ENCODE data around the gene ANKS1B. TPM values are rescaled to one million over a fixed set of nuclear protein-coding genes. Genes with fewer than 3 reads are reported as not detected.

Gene ANKS1B
- total RNA-seq, 1 experiment from 2014 or later, result 5.8 TPM

- TF ChIP-seq NFE2L1 (CRISPR knock-in tag; IDR thresholded peaks at IDR 0.05), result no peak
- TF ChIP-seq PREB (CRISPR knock-in tag; IDR thresholded peaks at IDR 0.05; ENCODE audit: borderline replicate concordance), result no peak
- TF ChIP-seq, protein P1, sequence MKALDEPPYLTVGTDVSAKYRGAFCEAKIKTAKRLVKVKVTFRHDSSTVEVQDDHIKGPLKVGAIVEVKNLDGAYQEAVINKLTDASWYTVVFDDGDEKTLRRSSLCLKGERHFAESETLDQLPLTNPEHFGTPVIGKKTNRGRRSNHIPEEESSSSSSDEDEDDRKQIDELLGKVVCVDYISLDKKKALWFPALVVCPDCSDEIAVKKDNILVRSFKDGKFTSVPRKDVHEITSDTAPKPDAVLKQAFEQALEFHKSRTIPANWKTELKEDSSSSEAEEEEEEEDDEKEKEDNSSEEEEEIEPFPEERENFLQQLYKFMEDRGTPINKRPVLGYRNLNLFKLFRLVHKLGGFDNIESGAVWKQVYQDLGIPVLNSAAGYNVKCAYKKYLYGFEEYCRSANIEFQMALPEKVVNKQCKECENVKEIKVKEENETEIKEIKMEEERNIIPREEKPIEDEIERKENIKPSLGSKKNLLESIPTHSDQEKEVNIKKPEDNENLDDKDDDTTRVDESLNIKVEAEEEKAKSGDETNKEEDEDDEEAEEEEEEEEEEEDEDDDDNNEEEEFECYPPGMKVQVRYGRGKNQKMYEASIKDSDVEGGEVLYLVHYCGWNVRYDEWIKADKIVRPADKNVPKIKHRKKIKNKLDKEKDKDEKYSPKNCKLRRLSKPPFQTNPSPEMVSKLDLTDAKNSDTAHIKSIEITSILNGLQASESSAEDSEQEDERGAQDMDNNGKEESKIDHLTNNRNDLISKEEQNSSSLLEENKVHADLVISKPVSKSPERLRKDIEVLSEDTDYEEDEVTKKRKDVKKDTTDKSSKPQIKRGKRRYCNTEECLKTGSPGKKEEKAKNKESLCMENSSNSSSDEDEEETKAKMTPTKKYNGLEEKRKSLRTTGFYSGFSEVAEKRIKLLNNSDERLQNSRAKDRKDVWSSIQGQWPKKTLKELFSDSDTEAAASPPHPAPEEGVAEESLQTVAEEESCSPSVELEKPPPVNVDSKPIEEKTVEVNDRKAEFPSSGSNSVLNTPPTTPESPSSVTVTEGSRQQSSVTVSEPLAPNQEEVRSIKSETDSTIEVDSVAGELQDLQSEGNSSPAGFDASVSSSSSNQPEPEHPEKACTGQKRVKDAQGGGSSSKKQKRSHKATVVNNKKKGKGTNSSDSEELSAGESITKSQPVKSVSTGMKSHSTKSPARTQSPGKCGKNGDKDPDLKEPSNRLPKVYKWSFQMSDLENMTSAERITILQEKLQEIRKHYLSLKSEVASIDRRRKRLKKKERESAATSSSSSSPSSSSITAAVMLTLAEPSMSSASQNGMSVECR (CRISPR knock-in tag; IDR thresholded peaks at IDR 0.05; ENCODE audit: borderline replicate concordance), result no peak
- TF ChIP-seq FOXP1 (CRISPR knock-in tag; IDR thresholded peaks at IDR 0.05; ENCODE audit: borderline replicate concordance), result no peak
- TF ChIP-seq, protein P2, sequence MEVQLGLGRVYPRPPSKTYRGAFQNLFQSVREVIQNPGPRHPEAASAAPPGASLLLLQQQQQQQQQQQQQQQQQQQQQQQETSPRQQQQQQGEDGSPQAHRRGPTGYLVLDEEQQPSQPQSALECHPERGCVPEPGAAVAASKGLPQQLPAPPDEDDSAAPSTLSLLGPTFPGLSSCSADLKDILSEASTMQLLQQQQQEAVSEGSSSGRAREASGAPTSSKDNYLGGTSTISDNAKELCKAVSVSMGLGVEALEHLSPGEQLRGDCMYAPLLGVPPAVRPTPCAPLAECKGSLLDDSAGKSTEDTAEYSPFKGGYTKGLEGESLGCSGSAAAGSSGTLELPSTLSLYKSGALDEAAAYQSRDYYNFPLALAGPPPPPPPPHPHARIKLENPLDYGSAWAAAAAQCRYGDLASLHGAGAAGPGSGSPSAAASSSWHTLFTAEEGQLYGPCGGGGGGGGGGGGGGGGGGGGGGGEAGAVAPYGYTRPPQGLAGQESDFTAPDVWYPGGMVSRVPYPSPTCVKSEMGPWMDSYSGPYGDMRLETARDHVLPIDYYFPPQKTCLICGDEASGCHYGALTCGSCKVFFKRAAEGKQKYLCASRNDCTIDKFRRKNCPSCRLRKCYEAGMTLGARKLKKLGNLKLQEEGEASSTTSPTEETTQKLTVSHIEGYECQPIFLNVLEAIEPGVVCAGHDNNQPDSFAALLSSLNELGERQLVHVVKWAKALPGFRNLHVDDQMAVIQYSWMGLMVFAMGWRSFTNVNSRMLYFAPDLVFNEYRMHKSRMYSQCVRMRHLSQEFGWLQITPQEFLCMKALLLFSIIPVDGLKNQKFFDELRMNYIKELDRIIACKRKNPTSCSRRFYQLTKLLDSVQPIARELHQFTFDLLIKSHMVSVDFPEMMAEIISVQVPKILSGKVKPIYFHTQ (CRISPR knock-in tag; IDR thresholded peaks at IDR 0.05), result no peak
- no peak for TF ChIP-seq KAT7 (CRISPR knock-in tag; IDR thresholded peaks at IDR 0.05; ENCODE audit: borderline replicate concordance)
- no peak for TF ChIP-seq FOXP4 (CRISPR knock-in tag; IDR thresholded peaks at IDR 0.05)
- TF ChIP-seq NR2C2 (CRISPR knock-in tag; IDR thresholded peaks at IDR 0.05), result no peak
- no peak for TF ChIP-seq ESRRA (CRISPR knock-in tag; IDR thresholded peaks at IDR 0.05; ENCODE audit: borderline replicate concordance)
- no peak for TF ChIP-seq RORB (CRISPR knock-in tag; IDR thresholded peaks at IDR 0.05)
- TF ChIP-seq TP53 (CRISPR knock-in tag; IDR thresholded peaks at IDR 0.05), result no peak
- no peak for TF ChIP-seq USF1 (CRISPR knock-in tag; IDR thresholded peaks at IDR 0.05)
- no peak for TF ChIP-seq ZNF121 (CRISPR knock-in tag; IDR thresholded peaks at IDR 0.05)
- no peak for TF ChIP-seq FOXK1 (CRISPR knock-in tag; IDR thresholded peaks at IDR 0.05)
- no peak for TF ChIP-seq ZNF512 (CRISPR knock-in tag; IDR thresholded peaks at IDR 0.05; ENCODE audit: borderline replicate concordance)
- TF ChIP-seq ZNF263 (CRISPR knock-in tag; IDR thresholded peaks at IDR 0.05; ENCODE audit: low read depth), result no peak
- TF ChIP-seq CREB1 (CRISPR knock-in tag; IDR thresholded peaks at IDR 0.05), result no peak
- Mint-ChIP-seq H3K27me3 (ENCODE audit: low read depth) (no peaks in the 10 kb centered on the region), H3K27ac (no peak overlapping the region), H3K9me3 (peaks cover 19% of the 10 kb centered on the region), H3K4me1 (no peaks in the 10 kb centered on the region), H3K4me3 (no peak overlapping the region), H3K36me3 (0 out of 2 replicates have a peak, but pooled peaks cover 2% of the 10 kb centered on the region)
- no peak for DNase-seq (ENCODE audit: low spot score)
- ChIA-PET CTCF (no interaction called here), POLR2A (no interaction called here)
- ATAC-seq, result peak; percentile 34; the same call in 1 of the 2 replicates
These were observed 707.0 kb downstream of the ANKS1B start for GRCh38 chr12:99277591-99278379.
